Testis (tissue), 2 donors: ENCODE data around the gene OR1Q1.

Experiments
- CTCF ChIP-seq, 3 experiments: fragments of 450-650 bp in 2 of 3; fragments of 200-600 bp in 1 of 3; sonication (generic) in 1 of 3; IDR thresholded peaks; one replicate each; pipeline ENCODE4 v1.5.1; 2016 to 2019; ENCODE audit warnings: antibody characterized with exemption in 3 of 3, mild to moderate bottlenecking in 2 of 3, moderate library complexity in 1 of 3
- POLR2A ChIP-seq: fragments of 450-650 bp; IDR thresholded peaks from one replicate; pipeline ENCODE4 v1.6.1; 2017; ENCODE audit warnings: antibody characterized with exemption, mild to moderate bottlenecking, moderate library complexity

- TF ChIP-seq POLR2A (no peak), CTCF (IDR thresholded peaks at IDR 0.05) (no peak)
These were observed 8.8 kb upstream of the OR1Q1 start for GRCh38 chr9:122605691-122606090.
